ENCODE results near the gene PTTG1IP.
A peak's percentile ranks its signal among the peaks of the same experiment; 100 is the strongest.

PTTG1IP gene

GRCh38 chr21:44802396-44803153 is 70.9 kb downstream of the PTTG1IP start (continued):
- TF ChIP-seq ZBTB26 (tag by site-specific recombination; optimal IDR thresholded peaks at IDR 0.05): no peak
- no peak for TF ChIP-seq ZNF391 (tag by site-specific recombination; IDR thresholded peaks at IDR 0.05; ENCODE audit: borderline replicate concordance, low read depth)
- TF ChIP-seq CTCF (tag by site-specific recombination; IDR thresholded peaks at IDR 0.05): peak; percentile 20
- TF ChIP-seq ZNF423 (tag by site-specific recombination; IDR thresholded peaks at IDR 0.05): peak; percentile 77
- TF ChIP-seq ZNF629 (tag by site-specific recombination; IDR thresholded peaks at IDR 0.05): no peak
- 0 out of 2 replicates have a peak, but pooled peaks have one; percentile 10 for TF ChIP-seq EGR2 (tag by site-specific recombination; IDR thresholded peaks at IDR 0.05; ENCODE audit: low read depth)
- TF ChIP-seq ZNF37A (tag by site-specific recombination; IDR thresholded peaks at IDR 0.05): no peak
- TF ChIP-seq ZBTB17 (tag by site-specific recombination; IDR thresholded peaks at IDR 0.05): peak; percentile 28; the same call in 1 of the 2 replicates
- TF ChIP-seq ZNF561 (tag by site-specific recombination; IDR thresholded peaks at IDR 0.05; ENCODE audit: borderline replicate concordance): peak; percentile 35; the same call in 1 of the 2 replicates
- TF ChIP-seq ZNF184 (tag by site-specific recombination; IDR thresholded peaks at IDR 0.05): 0 out of 2 replicates have a peak, but pooled peaks have one; percentile 8

GRCh38 chr21:44801468-44802395 is 71.8 kb downstream of the PTTG1IP start, which contains the start of gene UBE2G2:
UBE2G2 (minus strand) TSS chr21:44801820; CDS start chr21:44801748, 72 bp downstream.
- peak within 1 kb of the TSS; percentile 82 for H3K4me3 ChIP-seq (ENCODE audit: low read depth, low read length)
- H3K27ac ChIP-seq (ENCODE audit: extremely low read depth, low read depth, low read length): peak within 1 kb of the TSS; percentile 69; the same call in 1 of the 2 replicates
- peaks cover 15 to 58% of the 10 kb centered on the region in 2 experiments for H3K36me3 ChIP-seq (ENCODE audit: control insufficient read depth in 2 of 2, insufficient read depth in 1 of 2, low read length in 2 of 2)
- H3K4me1 ChIP-seq (ENCODE audit: control insufficient read depth, insufficient read depth, low read length): peaks cover 4% of the 10 kb centered on the region; the same call in 1 of the 2 replicates
- ChIA-PET CTCF (interaction anchor here (0.5 to 2.7 kb wide), 14 partner anchors 9 to 362 kb away, joined by 3 to 21 read pairs (median 4); no protein-coding TSS in a partner anchor), POLR2A (interaction anchor here (0.7 to 2.9 kb wide), 14 partner anchors 8 to 486 kb away, joined by 3 to 22 read pairs (median 5); partner anchors contain the start of genes POFUT2, PTTG1IP and SUMO3)
- H3K9me3 ChIP-seq (ENCODE audit: control insufficient read depth, insufficient read depth, low read depth, low read length): no peaks in the 10 kb centered on the region
- TF ChIP-seq ZNF423 (tag by site-specific recombination; IDR thresholded peaks at IDR 0.05) (no peak), ZNF324 (tag by site-specific recombination; IDR thresholded peaks at IDR 0.05) (peak; percentile 34; the same call in 1 of the 2 replicates), ZSCAN30 (tag by site-specific recombination; IDR thresholded peaks at IDR 0.05) (peak; percentile 92), PATZ1 (tag by site-specific recombination; IDR thresholded peaks at IDR 0.05) (peak; percentile 44; the same call in 1 of the 2 replicates), ZNF426 (tag by site-specific recombination; IDR thresholded peaks at IDR 0.05) (no peak), ZNF221 (tag by site-specific recombination; IDR thresholded peaks at IDR 0.05; ENCODE audit: borderline replicate concordance) (no peak), ZNF398 (tag by site-specific recombination; IDR thresholded peaks at IDR 0.05) (peak; percentile 62), ZFP41 (tag by site-specific recombination; IDR thresholded peaks at IDR 0.05; ENCODE audit: borderline replicate concordance) (no peak), ZSCAN5A (tag by site-specific recombination; IDR thresholded peaks at IDR 0.05) (0 out of 2 replicates have a peak, but pooled peaks have one; percentile 58), ZNF19 (tag by site-specific recombination; IDR thresholded peaks at IDR 0.05; ENCODE audit: low read depth) (no peak), YY1 (tag by site-specific recombination; IDR thresholded peaks at IDR 0.05) (peak; percentile 83), ZNF513 (tag by site-specific recombination; IDR thresholded peaks at IDR 0.05) (no peak)

Measured in HEK293 (cell line).